ENCODE measurements around the gene TOGARAM1.
A peak's percentile ranks its signal among the peaks of the same experiment; 100 is the strongest.

Gene TOGARAM1

DNA sequence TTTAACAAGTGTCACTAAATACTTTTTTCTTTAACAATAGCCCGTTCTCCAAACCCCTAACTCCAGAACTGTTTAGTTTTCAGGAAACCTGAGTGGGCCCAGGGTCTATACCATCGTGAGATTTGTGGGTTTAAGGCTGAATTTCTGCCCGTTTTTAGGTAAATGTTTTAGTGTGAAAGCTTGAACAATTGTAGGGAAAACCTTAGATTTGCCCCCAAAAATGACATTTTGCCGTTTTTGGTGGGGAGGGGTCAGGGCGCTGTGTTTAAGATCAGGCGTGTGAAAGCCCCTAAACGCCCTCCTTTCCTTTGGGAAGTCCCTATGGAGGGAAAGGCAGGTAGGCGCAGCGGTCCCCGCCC lies 121.6 kb downstream of the TOGARAM1 start (continued):
- TF ChIP-seq, protein P1, sequence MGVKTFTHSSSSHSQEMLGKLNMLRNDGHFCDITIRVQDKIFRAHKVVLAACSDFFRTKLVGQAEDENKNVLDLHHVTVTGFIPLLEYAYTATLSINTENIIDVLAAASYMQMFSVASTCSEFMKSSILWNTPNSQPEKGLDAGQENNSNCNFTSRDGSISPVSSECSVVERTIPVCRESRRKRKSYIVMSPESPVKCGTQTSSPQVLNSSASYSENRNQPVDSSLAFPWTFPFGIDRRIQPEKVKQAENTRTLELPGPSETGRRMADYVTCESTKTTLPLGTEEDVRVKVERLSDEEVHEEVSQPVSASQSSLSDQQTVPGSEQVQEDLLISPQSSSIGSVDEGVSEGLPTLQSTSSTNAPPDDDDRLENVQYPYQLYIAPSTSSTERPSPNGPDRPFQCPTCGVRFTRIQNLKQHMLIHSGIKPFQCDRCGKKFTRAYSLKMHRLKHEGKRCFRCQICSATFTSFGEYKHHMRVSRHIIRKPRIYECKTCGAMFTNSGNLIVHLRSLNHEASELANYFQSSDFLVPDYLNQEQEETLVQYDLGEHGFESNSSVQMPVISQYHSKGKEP (tag by site-specific recombination; IDR thresholded peaks at IDR 0.05) = no peak
- TF ChIP-seq SCRT2 (tag by site-specific recombination; IDR thresholded peaks at IDR 0.05) (no peak), ZNF624 (tag by site-specific recombination; IDR thresholded peaks at IDR 0.05) (no peak), ZNF350 (tag by site-specific recombination; IDR thresholded peaks at IDR 0.05) (no peak), ZNF660 (tag by site-specific recombination; IDR thresholded peaks at IDR 0.05) (no peak), ZNF19 (tag by site-specific recombination; IDR thresholded peaks at IDR 0.05; ENCODE audit: low read depth) (no peak), ZFP3 (tag by site-specific recombination; IDR thresholded peaks at IDR 0.05; ENCODE audit: low read depth) (no peak), ZNF768 (tag by site-specific recombination; IDR thresholded peaks at IDR 0.05) (no peak), IKZF3 (tag by site-specific recombination; IDR thresholded peaks at IDR 0.05) (0 out of 2 replicates have a peak, but pooled peaks have one; percentile 37), ZNF677 (tag by site-specific recombination; IDR thresholded peaks at IDR 0.05) (no peak), HOXA7 (CRISPR knock-in tag; IDR thresholded peaks at IDR 0.05; ENCODE audit: borderline replicate concordance) (no peak), ZNF274 (IDR thresholded peaks at IDR 0.05; ENCODE audit: low read length) (no peak), ZNF274 (tag by site-specific recombination; IDR thresholded peaks at IDR 0.05; ENCODE audit: borderline replicate concordance) (no peak), KLF8 (tag by site-specific recombination; IDR thresholded peaks at IDR 0.05) (no peak), ZNF549 (tag by site-specific recombination; IDR thresholded peaks at IDR 0.05) (no peak), PRDM1 (tag by site-specific recombination; IDR thresholded peaks at IDR 0.05) (no peak), ZNF223 (tag by site-specific recombination; IDR thresholded peaks at IDR 0.05) (no peak), ZNF335 (tag by site-specific recombination; conservative IDR thresholded peaks at IDR 0.05) (peak; percentile 92), ZNF664 (tag by site-specific recombination; IDR thresholded peaks at IDR 0.05) (no peak), GLIS1 (tag by site-specific recombination; IDR thresholded peaks at IDR 0.05) (no peak), ZIC2 (tag by site-specific recombination; IDR thresholded peaks at IDR 0.05) (no peak), EGR2 (tag by site-specific recombination; IDR thresholded peaks at IDR 0.05; ENCODE audit: low read depth) (no peak), ZNF843 (tag by site-specific recombination; IDR thresholded peaks at IDR 0.05) (no peak), GLI2 (tag by site-specific recombination; IDR thresholded peaks at IDR 0.05; ENCODE audit: borderline replicate concordance, low read depth) (no peak), ZBTB8A (tag by site-specific recombination; IDR thresholded peaks at IDR 0.05) (peak; percentile 61; the same call in 1 of the 2 replicates), REPIN1 (tag by site-specific recombination; IDR thresholded peaks at IDR 0.05; ENCODE audit: low read depth) (no peak), ZNF530 (tag by site-specific recombination; IDR thresholded peaks at IDR 0.05; ENCODE audit: low read depth) (no peak)
- TF ChIP-seq, protein P2, sequence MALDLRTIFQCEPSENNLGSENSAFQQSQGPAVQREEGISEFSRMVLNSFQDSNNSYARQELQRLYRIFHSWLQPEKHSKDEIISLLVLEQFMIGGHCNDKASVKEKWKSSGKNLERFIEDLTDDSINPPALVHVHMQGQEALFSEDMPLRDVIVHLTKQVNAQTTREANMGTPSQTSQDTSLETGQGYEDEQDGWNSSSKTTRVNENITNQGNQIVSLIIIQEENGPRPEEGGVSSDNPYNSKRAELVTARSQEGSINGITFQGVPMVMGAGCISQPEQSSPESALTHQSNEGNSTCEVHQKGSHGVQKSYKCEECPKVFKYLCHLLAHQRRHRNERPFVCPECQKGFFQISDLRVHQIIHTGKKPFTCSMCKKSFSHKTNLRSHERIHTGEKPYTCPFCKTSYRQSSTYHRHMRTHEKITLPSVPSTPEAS (tag by site-specific recombination; IDR thresholded peaks at IDR 0.05) = no peak
- TF ChIP-seq, protein P3, sequence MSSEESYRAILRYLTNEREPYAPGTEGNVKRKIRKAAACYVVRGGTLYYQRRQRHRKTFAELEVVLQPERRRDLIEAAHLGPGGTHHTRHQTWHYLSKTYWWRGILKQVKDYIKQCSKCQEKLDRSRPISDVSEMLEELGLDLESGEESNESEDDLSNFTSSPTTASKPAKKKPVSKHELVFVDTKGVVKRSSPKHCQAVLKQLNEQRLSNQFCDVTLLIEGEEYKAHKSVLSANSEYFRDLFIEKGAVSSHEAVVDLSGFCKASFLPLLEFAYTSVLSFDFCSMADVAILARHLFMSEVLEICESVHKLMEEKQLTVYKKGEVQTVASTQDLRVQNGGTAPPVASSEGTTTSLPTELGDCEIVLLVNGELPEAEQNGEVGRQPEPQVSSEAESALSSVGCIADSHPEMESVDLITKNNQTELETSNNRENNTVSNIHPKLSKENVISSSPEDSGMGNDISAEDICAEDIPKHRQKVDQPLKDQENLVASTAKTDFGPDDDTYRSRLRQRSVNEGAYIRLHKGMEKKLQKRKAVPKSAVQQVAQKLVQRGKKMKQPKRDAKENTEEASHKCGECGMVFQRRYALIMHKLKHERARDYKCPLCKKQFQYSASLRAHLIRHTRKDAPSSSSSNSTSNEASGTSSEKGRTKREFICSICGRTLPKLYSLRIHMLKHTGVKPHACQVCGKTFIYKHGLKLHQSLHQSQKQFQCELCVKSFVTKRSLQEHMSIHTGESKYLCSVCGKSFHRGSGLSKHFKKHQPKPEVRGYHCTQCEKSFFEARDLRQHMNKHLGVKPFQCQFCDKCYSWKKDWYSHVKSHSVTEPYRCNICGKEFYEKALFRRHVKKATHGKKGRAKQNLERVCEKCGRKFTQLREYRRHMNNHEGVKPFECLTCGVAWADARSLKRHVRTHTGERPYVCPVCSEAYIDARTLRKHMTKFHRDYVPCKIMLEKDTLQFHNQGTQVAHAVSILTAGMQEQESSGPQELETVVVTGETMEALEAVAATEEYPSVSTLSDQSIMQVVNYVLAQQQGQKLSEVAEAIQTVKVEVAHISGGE (tag by site-specific recombination; conservative IDR thresholded peaks at IDR 0.05; ENCODE audit: low read depth) = no peak
- TF ChIP-seq, protein P4, sequence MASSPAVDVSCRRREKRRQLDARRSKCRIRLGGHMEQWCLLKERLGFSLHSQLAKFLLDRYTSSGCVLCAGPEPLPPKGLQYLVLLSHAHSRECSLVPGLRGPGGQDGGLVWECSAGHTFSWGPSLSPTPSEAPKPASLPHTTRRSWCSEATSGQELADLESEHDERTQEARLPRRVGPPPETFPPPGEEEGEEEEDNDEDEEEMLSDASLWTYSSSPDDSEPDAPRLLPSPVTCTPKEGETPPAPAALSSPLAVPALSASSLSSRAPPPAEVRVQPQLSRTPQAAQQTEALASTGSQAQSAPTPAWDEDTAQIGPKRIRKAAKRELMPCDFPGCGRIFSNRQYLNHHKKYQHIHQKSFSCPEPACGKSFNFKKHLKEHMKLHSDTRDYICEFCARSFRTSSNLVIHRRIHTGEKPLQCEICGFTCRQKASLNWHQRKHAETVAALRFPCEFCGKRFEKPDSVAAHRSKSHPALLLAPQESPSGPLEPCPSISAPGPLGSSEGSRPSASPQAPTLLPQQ (tag by site-specific recombination; IDR thresholded peaks at IDR 0.05) = 0 out of 2 replicates have a peak, but pooled peaks have one; percentile 22
